ENCODE results near the gene TMEM131L.

GRCh38 chr4:153452658-153453378 lies 13.3 kb upstream of the TMEM131L start:
- TF ChIP-seq CTCF (IDR thresholded peaks at IDR 0.05) (no peak), POLR2AphosphoS5 (IDR thresholded peaks at IDR 0.05) (no peak)
